Suppressor macrophage treated with lipopolysaccharide for 4 hours (primary cell): Measurements from ENCODE around the gene IER5L.
A peak's percentile ranks its signal among the peaks of the same experiment; 100 is the strongest.

Experiments used
- DNase-seq: peaks from one replicate; pipeline ENCODE4 v3.0.0-alpha.2; 2020

Gene IER5L

DNA sequence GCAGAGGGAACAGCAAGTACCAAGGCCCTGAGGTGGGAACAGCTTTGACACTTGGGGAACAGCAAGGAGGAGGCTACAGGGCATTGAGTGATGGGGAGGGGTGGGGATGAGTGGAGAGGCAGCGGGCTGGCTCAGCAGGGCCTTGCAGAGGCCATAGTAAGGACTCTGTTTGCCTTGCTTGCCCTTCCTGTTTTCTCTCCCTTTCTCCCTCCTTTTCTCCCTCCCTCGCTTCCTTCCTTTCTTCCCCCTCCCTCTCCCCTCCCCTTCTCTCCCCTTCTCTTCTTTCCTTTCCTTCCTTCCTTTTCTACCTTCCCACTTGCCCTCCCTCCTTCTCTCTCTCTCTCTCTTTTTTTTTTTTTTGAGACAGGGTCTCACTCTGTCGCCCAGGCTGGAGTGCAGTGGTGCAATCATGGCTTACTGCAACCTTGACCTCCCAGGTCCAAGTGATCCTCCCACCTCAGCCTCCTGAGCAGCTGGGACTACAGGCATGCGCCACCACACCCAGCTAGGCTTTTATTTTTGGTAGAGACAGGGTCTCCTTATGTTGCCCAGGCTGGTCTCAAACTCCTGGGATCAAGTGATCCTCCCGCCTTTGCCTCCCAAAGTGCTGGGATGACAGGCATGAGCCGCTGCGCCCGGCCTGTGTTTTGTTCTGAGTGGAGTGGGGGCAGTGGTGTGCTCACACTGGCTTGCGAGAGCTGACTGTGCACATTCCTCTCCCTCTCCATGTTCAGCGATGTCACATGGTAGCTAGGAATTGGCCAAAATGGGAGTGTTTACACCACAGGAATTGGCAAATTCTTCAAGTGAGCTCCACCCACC lies 17.1 kb downstream of the IER5L start:
- no peak for DNase-seq

DNA sequence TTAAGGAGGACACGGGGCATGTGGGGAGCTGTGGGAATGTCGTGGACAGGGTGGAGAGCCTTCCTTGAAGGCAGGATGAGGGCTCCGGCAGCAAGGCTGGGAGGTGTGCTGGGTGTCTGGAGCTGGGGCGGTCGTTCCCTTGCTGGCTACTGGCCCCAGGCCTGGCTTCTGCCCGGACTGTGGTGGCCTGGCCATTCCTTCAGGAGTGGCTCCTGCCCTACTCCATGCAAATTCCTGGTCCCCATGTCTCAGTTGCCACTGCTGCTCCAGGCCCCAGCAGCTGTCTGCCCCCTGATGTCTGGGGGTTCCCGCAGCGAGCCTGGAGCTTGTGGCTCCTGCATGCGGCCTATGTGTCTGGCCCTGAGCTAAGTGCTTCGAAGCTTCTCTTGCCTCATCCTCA lies 21.9 kb downstream of the IER5L start:
- no peak for DNase-seq

DNA sequence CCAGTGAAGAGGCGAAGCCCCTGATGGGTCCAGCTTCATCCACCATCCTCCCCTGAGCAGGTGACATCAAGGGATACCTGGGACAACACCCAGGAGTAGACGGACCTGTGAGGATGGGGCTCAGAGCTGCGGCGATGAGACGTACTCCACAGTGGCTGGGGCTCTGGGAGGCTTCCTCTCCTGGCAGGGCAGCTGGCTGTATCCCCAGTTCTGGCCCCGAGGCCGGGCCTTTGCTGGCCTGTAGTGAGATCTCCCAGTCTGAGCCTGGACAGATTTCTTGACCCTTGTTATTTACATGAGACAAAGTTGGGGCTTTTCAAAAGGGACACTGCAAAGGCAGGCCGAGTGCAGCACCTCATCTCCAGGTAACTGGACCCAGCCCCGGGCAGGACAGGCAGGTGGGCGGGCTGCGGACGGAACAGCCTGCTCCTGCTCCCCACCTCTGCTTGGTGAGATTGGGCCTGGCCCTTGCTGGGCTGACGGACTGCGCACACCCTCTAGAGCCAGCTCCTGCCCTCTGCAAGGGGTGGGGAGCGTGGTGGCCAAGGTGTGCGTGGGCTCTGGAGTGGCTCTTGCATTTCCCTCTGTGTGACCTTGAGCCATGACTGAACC lies 23.1 kb downstream of the IER5L start:
- no peak for DNase-seq

DNA sequence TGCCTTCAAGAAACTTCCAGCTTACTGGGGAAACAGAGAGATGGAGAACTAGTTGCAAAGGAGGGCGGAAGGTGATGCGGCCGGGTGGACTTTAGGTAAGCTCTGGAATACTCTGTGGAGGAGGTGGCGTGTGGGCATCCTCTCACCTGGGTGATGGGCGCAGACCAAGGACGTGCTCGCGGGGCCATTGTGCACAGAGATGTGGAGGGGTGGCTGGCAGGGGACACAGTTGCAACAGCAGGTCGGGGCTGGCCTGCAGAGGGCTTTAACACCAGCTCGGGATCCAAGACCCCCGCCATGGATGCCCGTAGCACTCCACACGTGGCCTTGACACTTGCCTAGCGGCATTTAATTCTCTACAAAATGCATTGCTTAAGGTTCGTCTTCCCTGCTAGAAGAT lies 26.6 kb downstream of the IER5L start:
- DNase-seq: no peak

DNA sequence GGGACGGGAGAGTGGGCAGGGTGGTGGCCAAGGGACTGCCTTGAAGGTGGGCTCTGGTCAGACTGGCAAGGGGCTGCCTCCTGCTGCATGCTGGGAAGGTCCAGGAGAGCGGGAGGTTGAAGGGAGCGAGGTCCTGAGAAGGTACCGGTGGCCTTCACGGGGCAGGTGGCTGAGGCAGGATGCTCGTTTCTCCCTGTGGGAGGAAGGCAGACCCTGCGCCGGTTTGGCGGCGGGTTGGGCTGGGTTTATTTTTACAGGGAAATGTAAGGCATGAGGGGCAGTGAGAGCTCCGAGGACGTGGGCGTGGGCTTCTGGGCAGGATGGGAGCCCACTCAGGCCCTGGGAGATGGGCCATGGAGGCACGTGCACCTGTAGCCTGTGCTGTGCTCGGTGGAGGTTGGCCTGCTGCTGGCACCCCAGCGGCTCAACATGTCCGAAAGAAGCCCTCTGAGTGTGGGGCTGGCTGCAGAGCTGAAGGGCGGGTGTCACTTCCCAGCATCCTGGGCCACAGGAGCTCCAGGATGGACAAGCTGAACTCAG lies 27.3 kb downstream of the IER5L start:
- DNase-seq: no peak

DNA sequence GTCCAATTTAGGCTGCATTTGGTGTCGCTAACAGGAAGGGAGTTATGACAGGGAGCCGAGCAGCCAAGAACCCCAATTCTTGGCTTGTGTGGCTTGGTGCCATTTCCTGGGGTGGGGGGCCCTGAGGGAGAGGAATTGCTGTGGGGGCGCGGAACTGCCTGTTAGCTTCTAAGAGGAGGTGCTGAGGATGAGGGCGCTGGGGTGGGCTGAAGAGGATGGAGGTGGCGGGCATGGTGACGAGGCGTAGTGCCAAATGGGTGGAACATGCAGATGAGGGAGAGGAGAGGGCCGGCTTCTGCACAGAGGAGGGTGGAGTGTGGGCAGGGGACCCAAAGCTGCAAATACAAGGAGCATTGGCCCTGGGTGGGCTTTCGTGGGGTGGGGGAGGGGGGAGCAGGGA lies 27.9 kb downstream of the IER5L start:
- DNase-seq: no peak

DNA sequence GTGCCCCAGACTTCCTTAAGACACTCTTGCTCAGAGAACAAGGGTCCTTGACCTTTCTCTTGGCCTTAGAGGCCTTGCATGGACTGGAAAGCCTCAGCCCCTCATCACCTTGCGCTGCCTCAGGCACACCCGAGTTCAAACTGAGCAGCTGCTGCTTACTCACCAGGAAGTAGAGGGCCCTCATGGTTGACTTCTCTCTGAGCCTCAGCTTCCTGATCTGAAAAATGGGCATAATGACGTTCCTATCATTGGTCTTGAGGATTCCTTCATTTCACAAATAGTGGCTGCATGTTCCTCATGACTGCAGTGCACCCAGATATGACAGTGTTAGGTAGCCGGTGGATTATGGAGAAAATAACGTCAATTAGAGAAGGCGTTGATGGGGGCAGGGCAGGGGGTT lies 28.6 kb downstream of the IER5L start:
- no peak for DNase-seq

DNA sequence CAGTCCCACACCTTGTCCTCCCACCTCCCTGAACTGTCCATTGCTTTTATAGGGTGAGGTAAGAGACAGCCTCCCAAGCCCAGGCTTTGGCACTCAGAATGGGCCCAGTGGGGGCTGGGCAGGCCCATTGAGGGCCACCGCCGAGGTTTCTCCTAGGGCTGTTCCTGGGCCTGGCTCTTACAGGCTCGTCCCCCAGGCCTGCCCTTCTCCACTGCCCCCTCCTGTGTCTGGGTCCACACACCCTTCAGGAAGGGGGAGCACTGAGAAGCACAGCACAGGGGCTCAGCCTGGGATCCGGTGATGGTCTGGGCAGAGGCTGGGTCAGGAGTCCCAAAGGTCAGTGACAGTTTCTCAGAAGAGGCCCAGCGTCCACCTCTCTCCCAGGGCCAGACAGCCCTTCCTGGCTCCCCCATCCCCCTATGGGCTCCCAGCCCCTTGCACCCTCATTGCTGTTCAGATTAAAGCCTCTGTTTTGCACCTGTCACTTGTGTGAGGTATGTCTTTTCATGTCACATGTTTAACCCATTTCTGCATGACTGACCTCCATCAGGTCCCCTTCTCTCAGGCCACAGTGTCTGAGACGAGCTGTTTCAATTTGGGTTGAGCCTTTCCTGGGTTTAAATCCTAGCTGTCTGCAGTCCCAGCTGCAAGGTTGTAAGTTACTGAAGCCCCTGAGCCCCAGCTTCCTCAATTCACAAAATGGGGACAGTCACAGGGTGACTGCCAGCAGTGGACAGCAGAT lies 29.4 kb downstream of the IER5L start:
- DNase-seq: no peak

DNA sequence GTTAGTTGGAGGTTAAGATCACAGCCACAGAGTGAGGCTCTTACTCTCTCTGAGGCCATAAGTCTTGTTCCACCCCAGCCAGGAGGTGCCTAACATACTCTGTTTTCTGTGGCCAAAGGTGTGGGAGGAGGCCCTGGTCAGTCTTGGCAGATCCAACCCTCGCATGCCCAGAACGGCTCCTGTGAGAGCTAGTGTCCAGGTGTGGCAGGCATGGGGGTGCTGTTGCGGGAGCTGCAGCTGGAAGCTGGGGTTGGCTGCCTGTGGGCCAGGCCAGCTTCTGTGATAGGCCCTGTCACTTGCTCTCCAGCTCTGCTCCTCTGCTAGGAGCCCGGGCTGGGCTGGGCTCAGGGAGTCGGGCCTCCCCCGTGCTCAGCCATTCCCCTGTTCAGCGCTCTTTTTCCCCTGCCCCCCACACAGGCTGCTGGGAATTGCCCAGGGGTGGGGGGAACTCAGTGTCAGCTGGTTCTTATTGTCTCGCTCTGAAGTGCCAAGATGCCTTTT lies 31.6 kb downstream of the IER5L start:
- DNase-seq: no peak

DNA sequence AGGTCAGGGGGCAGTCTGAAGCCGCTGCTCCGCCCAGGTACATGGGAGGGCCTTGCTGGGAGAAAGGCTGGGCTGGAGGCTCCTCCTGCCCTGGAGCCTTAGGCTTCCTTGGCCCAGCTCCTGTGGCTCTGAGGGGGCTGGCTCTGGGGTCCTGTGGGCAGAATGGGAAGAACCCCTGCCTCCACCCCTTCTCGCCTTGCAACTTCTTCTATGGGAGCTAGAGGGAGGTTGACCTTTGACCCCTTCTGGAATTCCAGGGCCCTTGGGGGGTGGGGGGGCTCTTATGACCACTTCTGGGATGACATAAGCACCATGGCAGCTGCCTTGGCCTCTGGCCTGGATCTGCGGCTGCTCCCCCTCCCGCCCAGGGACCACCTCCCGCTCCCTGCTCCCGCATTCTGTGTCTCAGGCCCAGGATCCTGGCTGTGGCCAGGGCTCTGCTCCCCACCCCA lies 32.2 kb downstream of the IER5L start:
- DNase-seq: no peak

DNA sequence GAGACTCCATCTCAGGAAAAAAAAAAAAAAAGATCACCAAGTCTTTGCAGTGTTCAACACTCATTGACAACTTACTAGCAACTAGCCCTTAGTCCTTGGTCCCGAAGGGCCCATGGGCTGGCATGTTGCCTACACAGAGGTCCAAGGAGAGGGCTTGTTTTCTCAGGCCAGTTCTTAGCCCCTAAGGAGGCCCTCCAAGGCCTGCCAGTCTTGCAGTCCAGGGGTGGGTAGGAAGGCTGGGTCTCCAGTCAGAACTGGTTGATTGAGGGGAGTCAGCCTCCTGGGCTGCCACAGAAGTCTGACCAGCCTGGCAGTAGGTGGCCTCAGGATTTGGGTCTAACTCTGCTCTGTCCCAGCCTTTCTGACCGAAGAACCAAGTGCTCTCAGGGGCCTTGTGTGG lies 32.7 kb downstream of the IER5L start:
- no peak for DNase-seq

DNA sequence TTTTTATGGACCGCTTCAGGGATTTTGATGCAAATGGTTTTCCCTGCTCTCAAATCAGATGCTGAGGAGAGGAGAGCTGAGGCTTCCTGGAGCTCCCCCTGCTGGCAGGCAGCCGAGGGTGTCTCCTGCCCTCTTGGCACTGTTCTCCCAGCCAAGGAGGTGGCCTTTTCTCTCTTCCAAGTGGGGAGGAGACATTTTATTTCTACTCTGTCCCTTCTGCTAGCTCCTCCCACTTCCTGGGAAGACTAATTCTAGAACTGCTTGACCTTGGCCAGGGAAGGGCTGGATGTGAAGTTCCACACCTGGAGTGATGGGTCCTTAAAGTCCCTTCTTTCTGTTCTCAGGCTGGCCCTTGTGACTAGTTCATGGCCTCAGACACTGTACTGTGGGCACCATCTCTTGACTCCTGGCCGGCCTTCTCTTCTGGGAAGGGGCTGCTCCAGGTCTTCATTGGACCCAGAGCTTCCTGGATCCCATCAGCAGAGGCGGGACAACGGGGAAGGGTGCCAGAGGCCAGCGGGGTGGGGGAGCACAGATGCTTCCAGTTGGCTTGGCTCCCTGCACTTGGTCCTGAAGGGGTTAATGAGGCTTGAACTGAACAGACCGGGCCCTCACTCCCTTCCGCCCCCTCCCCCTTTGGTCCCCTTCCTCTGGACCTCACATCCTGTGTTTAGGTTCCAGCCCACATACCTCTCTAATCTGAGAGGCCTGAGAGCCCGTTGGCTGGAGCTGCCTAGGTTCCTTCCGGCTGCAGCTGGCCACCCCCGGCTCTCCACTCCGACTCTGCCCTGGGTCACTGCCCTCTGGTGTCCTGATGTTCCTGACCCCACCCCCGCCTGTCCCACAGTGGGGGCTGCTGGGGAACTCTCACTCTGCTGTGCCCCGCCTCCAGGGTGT lies 34.8 kb downstream of the IER5L start:
- peak; percentile 83 for DNase-seq

DNA sequence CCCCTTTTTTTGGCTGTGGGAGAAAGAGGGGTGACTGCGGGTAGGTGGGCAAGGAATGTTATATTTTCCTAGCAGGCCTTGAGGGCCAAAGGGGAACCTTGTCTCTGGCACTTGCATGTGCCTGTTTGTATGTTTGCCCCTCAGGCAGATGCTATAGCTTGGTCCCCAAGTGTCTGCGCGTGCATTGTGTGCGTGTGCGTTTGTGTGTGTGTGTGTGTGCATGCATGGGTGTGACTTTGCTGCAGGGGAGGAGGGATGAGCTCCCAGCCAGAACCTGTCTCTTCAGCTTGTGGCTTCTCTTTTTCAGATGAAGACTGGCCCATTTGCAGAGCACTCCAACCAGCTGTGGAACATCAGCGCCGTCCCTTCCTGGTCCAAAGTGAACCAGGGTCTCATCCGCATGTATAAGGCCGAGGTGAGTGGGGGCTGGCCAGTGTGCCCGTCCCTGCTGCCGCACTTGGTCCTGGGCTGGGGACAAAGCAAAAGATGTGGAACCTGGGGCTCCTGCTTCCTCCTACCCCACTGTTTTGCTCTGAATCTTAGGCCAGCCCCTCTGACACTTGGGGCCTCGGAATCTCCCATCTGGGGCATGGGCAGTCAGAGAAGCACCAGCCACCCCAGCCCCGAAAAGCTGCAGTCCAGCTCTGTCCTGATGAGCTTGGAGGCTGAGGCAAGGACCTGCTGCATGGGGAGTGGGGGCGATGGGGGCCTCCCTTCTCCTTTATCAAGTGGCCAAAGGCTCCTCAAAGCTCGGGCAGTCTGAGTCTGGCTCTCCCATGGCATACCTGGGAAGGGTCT lies 35.7 kb downstream of the IER5L start:
- no peak for DNase-seq

DNA sequence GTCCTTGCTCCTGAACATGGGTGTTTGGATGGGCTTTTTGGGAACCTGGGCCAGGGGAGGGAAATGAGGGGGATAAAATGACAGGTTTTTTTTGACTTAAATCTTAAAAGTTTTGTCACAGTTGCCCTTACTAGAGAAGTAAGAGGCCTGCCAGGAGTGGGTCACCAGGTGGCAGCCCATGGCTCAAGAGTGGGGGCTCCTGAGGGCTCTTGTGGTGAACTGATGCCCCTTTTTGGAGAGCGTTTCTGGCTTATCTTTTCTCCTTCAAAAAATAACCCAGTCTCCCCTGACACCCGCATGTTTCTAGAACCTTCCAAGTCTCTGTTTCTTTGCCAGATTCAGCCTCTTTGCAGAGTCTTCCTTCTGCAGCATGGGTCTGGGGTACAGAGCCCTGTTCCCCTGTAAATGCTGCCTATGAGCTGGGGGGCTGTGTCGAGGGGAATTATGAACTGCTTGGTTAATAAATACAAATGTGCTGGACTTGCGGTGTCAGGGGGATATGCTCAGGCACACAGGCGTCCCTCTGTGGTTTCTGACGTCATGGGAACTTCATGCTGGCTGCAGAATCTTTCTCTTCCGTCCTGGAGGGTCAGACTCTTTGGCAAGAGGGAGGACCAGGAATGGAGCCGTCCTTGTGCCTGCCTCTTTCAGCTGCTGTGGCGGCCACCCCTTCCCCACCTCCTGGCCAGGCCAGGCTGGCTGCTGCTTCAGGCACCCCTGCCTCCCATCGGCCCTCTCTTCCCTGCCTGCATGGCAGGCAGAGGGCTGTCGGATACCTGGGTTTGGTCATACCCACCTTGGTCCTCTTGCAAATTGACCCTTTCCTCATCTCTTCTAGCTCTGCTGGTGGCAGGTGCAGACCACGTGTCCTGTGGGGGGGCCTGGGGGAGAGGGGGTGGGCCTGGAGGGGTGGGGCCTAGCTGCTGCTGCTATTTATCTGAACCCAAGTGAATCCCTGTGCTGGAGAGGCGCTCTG lies 36.7 kb downstream of the IER5L start:
- DNase-seq: peak; percentile 86

DNA sequence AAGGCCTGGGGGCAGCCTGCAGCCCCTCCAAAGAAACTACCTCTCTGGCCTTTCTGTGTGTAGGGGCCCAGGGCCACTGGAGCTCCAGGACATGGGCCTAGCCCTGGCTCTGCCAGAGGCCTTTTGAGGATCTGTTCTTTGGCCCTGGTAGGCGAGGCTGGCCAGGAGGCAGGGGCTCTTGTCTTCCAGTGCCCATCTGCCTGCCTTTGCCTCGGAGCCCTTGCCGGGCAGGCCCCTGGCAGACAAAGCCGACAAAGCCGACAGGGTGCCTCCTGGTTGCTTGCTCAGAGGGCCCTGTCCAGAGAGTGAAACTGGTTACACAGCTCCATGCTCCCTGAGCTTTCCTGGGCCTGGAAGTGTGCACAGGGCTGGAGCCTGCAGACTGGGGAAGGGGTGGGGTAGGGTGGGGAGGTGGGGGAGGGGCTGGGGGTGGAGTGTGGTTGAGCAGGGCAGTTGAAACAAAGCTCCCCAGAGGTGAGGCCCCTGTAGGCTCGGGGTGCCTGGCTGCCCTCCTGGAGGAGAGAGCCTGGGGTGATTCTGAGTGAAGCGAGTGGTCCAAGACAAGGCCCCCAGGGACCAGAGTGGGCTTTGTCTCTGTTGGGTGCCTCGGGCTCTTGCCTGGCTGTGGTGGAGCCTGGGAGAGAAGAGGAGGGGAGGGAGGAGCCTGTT lies 37.5 kb downstream of the IER5L start:
- DNase-seq: peak; percentile 34

DNA sequence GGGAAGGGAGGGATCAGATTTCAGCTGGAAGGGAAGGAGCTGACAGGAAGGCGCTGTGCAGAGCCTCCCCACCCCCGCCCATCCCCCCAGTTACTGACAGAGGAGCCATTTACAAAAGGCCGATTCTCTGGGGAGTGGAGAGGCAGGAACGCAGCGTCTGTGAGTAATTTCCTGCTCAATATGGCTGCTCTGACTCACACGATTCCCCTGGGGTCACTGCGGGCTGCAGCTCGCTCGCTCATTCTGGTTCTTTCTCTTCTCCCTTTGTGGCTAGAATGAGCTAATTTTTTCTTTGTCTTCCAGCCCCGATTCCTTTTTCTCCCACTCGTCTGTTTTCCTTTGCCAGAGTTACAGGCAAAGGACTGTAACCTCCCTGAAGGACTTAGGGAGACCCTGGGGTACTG lies 38.1 kb downstream of the IER5L start:
- peak; percentile 99 for DNase-seq

DNA sequence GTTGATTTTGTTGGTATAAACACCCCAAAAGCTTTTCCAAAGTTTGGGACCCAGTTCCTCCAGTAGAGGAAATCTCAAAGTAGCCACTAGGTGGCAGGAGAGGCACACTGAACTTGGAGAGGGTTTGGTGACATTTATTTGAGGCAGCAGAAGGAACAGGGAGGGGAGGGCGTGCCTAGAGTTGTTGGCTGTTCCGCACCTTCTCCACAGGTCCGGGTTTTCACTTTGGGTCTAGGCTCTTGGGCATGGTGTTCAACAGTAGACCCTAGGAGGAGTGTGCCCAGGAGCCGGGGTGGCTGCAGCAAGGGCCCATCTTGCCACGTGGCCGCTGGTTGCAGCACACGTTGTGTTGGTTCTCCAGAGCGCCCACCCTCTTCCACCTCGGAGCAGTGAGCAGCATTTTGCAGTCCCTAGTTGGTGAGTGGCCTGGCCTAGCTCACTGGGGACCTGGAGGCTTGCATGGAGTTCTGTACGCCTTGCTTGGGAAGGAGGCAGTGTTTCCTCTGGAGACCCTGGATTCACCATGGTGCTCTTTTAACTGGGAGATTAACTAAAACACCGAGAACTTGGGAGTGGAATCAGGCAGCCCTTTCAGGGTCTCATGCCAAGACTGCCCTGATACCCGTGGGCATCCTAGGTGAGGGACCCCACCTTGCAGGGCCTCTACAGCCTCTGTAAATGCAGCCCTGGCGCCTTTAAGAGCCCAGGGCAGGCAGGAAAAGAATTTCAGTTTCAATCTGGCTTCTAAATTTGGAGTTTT lies 38.6 kb downstream of the IER5L start:
- peak; percentile 87 for DNase-seq

DNA sequence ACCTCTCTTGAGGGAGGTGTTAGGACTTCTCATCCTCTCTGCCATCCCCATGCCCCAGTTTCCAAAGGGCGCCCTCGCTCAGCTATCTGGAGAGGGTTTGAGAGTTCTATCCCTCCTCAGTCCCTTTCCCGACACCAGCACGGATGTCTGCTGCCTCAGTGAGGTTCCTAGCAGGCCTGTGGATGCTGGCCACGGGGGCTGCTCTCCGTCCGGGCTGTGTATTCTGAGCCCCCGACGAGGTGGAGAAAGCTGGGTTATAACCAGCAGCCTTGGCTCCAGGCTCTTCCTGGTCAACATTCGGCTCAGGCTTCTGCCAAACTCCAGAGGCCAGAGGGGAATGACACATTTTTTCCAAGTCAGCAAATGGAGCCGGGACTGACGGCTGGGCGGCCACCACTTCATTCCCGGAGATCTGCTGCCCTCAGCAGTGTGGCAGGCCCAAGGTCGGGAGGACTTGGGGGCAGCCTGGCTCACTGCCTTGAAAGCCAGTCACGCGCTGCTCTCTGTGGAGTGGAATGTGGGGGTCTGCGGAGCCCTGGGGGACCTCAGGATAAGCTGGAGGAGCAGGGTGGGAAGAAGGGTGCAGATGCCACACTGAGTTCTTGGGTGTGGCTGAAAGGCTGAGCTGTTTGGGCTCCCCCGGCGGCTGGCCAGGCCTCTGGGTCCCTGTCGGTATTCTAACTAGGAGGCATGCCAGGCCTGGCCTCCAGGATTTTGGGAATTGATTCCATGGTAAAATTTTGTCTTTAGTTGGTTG lies 39.4 kb downstream of the IER5L start:
- no peak for DNase-seq
